Measurements from ENCODE around the gene CD9. TPM values are rescaled to one million over a fixed set of nuclear protein-coding genes. Genes with fewer than 3 reads are reported as not detected.
"Not testable (repeated sequence)": the region's sequence is repeated elsewhere in the genome, so short reads cannot be mapped to it uniquely, and the experiment has no call there.

The CD9 gene
- total RNA-seq, 1 donor from 2014 or later: 6.0 TPM

- Mint-ChIP-seq H3K27ac (no peak overlapping the region), H3K9me3 (ENCODE audit: low read depth) (no peaks in the 10 kb centered on the region), H3K4me1 (ENCODE audit: low read depth) (peaks cover 6% of the 10 kb centered on the region), H3K4me3 (ENCODE audit: low read depth) (no peak overlapping the region), H3K27me3 (peaks cover 66% of the 10 kb centered on the region), H3K36me3 (ENCODE audit: insufficient read depth) (no peaks in the 10 kb centered on the region)
- no peak for TF ChIP-seq CTCF (IDR thresholded peaks at IDR 0.05; ENCODE audit: unreplicated experiment)
- no peak for DNase-seq (ENCODE audit: low spot score, unreplicated experiment)
These were observed 5.6 kb downstream of the CD9 start for GRCh38 chr12:6205761-6206160.

- H3K4me1 Mint-ChIP-seq (ENCODE audit: low read depth): peaks cover 4% of the 10 kb centered on the region
- H3K4me3 Mint-ChIP-seq (ENCODE audit: low read depth): no peak overlapping the region
- TF ChIP-seq CTCF (IDR thresholded peaks at IDR 0.05; ENCODE audit: unreplicated experiment): no peak
- no peak for DNase-seq (ENCODE audit: low spot score, unreplicated experiment)
- H3K27ac Mint-ChIP-seq: no peak overlapping the region
- H3K9me3 Mint-ChIP-seq (ENCODE audit: low read depth): no peaks in the 10 kb centered on the region
- no peaks in the 10 kb centered on the region for H3K36me3 Mint-ChIP-seq (ENCODE audit: insufficient read depth)
- H3K27me3 Mint-ChIP-seq: peaks cover 64% of the 10 kb centered on the region
These were observed 6.1 kb downstream of the CD9 start for GRCh38 chr12:6206327-6206726.

- no peaks in the 10 kb centered on the region for H3K9me3 Mint-ChIP-seq (ENCODE audit: low read depth)
- peaks cover 2% of the 10 kb centered on the region for H3K4me1 Mint-ChIP-seq (ENCODE audit: low read depth)
- peaks cover 63% of the 10 kb centered on the region for H3K27me3 Mint-ChIP-seq
- TF ChIP-seq CTCF (IDR thresholded peaks at IDR 0.05; ENCODE audit: unreplicated experiment): no peak
- H3K4me3 Mint-ChIP-seq (ENCODE audit: low read depth): no peak overlapping the region
- H3K27ac Mint-ChIP-seq: no peak overlapping the region
- DNase-seq (ENCODE audit: low spot score, unreplicated experiment): no peak
- H3K36me3 Mint-ChIP-seq (ENCODE audit: insufficient read depth): no peaks in the 10 kb centered on the region
These were observed 7.2 kb downstream of the CD9 start for GRCh38 chr12:6207259-6207925.

GRCh38 chr12:6208130-6208529 is 7.9 kb downstream of the CD9 start:
- H3K27ac Mint-ChIP-seq: no peak overlapping the region

GRCh38 chr12:6209428-6209827 is 9.2 kb downstream of the CD9 start:
- not testable (repeated sequence) for H3K4me3 Mint-ChIP-seq (ENCODE audit: low read depth)

More at GRCh38 chr12:6208130-6208529, 7.9 kb downstream of the CD9 start:
- Mint-ChIP-seq H3K36me3 (ENCODE audit: insufficient read depth) (no peaks in the 10 kb centered on the region), H3K9me3 (ENCODE audit: low read depth) (no peaks in the 10 kb centered on the region), H3K27me3 (peaks cover 58% of the 10 kb centered on the region), H3K4me1 (ENCODE audit: low read depth) (peaks cover 2% of the 10 kb centered on the region), H3K4me3 (ENCODE audit: low read depth) (no peak overlapping the region)
- DNase-seq (ENCODE audit: low spot score, unreplicated experiment): no peak
- TF ChIP-seq CTCF (IDR thresholded peaks at IDR 0.05; ENCODE audit: unreplicated experiment): no peak

GRCh38 chr12:6211421-6211869 is 11.2 kb downstream of the CD9 start:
- Mint-ChIP-seq H3K4me3 (ENCODE audit: low read depth) (no peak overlapping the region), H3K9me3 (ENCODE audit: low read depth) (no peaks in the 10 kb centered on the region), H3K27me3 (peaks cover 67% of the 10 kb centered on the region), H3K36me3 (ENCODE audit: insufficient read depth) (no peaks in the 10 kb centered on the region), H3K4me1 (ENCODE audit: low read depth) (peaks cover 10% of the 10 kb centered on the region), H3K27ac (no peak overlapping the region)
- DNase-seq (ENCODE audit: low spot score, unreplicated experiment): no peak
- no peak for TF ChIP-seq CTCF (IDR thresholded peaks at IDR 0.05; ENCODE audit: unreplicated experiment)

More at GRCh38 chr12:6209428-6209827, 9.2 kb downstream of the CD9 start:
- not testable (repeated sequence) for H3K9me3 Mint-ChIP-seq (ENCODE audit: low read depth); DNase-seq (ENCODE audit: low spot score, unreplicated experiment); H3K36me3 Mint-ChIP-seq (ENCODE audit: insufficient read depth); H3K4me1 Mint-ChIP-seq (ENCODE audit: low read depth); H3K27ac Mint-ChIP-seq
- peaks cover 60% of the 10 kb centered on the region for H3K27me3 Mint-ChIP-seq

All from progenitor cell of endocrine pancreas (in vitro differentiated cells).